SIG-M5 treated with dmso at 0.1 percent for 504 hours (cell line): ENCODE data around the gene ZNF445.
"Not testable (repeated sequence)": the region's sequence is repeated elsewhere in the genome, so short reads cannot be mapped to it uniquely, and the experiment has no call there.

Source experiments
- DNase-seq: peaks from one replicate; lab custom pipeline; 2025; ENCODE audit not compliant: unreplicated experiment; lab: John Stamatoyannopoulos, UW

ZNF445 gene

GRCh38 chr3:44436181-44436580, 41.3 kb downstream of the ZNF445 start:
- no peak for DNase-seq

- no peak for DNase-seq
Observed at GRCh38 chr3:44434834-44435510, 42.5 kb downstream of the ZNF445 start.

- DNase-seq, result no peak
Observed at GRCh38 chr3:44430466-44430865, 47.0 kb downstream of the ZNF445 start.

DNA sequence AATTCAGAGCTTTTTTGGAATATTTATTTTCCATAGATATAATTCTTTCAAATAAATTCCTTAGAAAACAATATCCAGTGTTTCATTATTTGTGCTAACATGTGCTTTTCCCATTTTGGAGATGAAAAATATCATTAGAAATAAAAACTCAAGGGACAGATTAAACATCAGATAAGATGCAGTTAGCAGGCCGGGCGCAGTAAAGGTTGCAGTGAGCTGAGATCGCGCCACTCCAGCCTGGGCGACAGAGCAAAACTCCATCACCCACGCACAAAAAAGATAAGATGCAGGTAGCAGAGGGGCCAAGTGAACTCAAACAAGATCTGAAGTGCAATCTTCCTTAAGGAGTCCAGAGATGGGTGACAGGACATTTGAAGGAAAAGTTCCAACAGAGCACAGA, 48.0 kb downstream of the ZNF445 start:
- no peak for DNase-seq

DNA sequence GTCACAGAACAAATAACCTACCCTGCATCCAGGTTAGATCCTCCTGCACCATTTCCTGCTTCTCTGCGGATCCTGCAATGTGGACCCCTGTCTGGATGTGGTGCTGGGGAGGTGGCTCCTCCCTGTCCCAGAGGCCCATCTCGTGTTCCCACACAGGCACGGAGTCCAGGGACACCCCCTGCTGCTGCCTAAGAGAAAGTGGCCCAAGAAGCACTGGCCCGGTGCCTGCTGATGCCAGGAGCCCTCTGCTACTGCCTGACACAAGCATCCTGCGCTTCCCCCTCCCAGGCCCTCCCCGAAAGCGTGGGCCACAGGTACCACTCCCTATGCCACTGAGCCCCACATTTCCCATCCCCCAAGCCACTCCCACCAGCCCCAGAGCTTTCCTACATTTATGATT, 48.6 kb downstream of the ZNF445 start:
- DNase-seq, result no peak

GRCh38 chr3:44427683-44428082, 49.8 kb downstream of the ZNF445 start:
- no peak for DNase-seq

- DNase-seq, result no peak
Observed at GRCh38 chr3:44424758-44425157, 52.7 kb downstream of the ZNF445 start.

DNA sequence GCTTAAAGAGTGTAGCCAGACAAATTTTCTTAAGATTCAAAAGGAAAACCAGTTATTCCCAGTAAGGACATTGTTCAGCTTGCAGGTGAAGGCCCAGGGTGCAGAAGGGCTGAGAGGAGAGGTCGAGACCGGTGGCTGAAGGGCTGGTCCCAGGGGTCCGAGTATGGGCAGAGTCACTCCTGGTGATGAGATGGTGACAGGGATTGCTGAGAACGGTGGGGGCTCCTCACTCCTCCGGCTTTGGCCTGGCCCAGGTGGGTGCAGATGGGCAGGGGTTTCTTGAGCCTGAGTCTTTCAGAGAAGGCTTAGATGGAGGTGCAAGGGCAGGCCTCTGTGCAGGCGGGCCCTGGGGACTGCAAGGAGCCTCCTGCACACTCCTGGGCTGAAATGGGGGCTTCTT, 56.2 kb downstream of the ZNF445 start:
- DNase-seq, result no peak

DNA sequence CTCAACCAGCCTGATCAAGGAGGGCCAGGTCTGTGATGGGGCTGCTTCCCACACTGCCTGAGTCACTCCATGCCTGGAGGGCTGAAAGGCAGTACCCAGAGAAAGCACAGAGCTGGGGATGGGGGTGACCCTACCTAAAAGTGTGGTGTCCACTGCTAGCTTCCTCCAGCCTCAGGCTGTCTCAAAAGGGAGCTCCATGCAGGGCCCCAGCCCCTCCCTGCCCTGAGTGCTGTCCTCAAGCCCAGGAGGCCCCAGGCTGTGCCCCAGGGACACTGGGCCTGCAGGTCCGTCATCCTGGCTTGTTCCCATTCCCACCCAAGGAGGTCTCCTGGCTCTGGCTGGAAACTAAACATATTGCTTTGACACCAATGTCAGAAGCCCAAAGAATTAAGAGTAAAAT, 56.8 kb downstream of the ZNF445 start:
- DNase-seq, result no peak

- DNase-seq, result no peak
Observed at GRCh38 chr3:44419923-44420650, 57.4 kb downstream of the ZNF445 start.

GRCh38 chr3:44419116-44419922, 58.2 kb downstream of the ZNF445 start:
- no peak for DNase-seq

DNA sequence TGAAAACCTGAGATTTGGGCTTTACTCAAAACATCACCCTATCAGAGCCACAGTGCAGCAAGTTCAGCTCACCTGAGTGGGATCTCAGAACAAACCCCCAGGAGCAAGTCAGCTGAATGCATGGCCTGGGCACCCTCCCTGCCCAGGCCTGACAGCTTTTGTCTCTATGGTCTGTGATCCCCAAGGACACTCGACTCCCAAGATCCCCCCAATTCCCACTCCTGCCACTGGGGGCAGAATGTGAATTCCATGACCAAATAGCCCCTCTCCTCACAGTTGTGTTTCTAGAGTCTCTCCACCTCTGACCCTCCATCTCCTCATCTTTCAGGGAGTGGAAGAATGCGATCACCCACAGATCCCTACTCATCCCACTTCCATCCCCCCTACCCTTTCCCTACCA, 58.9 kb downstream of the ZNF445 start:
- DNase-seq, result no peak

- DNase-seq, result not testable (repeated sequence)
Observed at GRCh38 chr3:44418118-44418517, 59.4 kb downstream of the ZNF445 start.

- no peak for DNase-seq
Observed at GRCh38 chr3:44416031-44417030, 61.1 kb downstream of the ZNF445 start.

- no peak for DNase-seq
Observed at GRCh38 chr3:44415421-44415820, 62.0 kb downstream of the ZNF445 start.

- DNase-seq, result no peak
Observed at GRCh38 chr3:44414517-44415090, 62.9 kb downstream of the ZNF445 start.

- no peak for DNase-seq
Observed at GRCh38 chr3:44412365-44412764, 65.1 kb downstream of the ZNF445 start.

DNA sequence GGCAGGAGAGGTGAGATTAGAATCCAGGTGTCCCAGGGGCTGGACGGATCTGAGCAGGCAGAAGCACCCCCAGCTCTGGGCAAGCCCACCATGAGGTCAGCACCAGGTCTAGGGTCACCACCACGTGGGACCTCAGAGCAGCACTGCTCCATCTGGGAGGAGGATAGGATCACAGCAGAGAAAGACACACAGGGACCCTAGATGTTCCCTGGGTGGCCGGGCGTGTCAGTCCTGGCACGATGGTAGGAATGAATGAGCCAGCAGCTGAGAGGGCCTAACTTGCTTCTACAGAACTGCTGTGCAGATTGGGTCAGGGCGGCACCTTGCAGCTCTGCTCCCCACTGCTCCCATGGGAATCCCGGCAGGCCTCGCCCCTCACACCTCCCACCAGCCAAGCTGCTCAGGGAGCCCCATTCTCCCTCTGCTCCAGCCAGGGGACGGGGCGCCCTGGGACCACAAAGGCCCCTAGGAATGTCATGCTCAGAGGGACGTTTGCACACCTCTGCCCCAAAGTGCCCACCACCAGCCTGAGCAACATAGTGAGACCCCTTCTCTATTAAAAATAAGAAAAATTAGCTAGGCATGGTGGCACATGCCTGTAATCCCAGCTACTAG, 66.3 kb downstream of the ZNF445 start:
- DNase-seq, result no peak

DNA sequence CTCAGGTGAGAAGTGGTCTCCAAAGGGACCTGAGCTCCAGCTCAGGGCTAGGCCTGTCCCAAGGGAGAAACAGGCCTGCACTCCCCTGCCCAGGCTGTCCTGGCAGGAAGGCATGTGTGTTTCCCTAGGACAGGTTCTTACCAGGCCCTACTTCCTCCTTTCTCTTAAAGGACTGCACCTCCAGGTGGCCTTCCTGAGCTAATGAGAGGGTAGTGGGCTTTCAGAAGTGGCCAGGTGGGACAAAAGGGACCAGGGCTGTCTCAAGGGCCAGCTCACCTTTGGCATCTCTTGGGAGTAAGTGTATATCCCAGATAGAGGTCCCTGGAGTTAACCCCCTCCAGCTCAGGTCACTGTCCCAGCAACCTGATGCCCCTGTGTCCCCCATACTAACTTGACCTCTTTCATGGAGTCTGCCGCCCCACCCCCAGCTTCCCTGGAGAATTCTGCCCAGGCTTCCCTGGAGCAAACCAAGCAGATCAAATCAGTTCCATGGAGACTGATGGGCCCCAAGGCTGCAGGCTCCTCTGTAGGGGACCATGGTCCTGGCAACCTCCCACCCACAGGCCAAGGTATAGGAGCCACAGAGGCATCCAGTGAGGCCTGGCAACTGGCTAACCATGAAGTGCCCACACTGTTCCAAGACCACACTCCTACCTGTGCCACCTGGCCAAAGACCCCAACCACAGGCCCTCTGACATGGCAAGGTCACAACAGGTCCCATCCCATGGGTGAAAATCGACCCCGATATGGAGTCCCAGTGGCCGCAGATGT, 67.6 kb downstream of the ZNF445 start:
- DNase-seq, result no peak
